Neural crest cell (in vitro differentiated cells): ENCODE measurements around the gene MADCAM1. TPM values are rescaled to one million over a fixed set of nuclear protein-coding genes. Genes with fewer than 3 reads are reported as not detected.

Experiments used
- DNase-seq: peaks from one replicate; pipeline ENCODE4 v3.0.0; 2021; ENCODE audit warnings: low read depth, mixed read lengths, low spot score
- H3K27ac Mint-ChIP-seq: one replicate; pipeline ENCODE4 v1.8.0; 2021; ENCODE audit warnings: mild to moderate bottlenecking, mixed read lengths; ENCODE audit not compliant: unreplicated experiment
- H3K27me3 Mint-ChIP-seq: 2 replicates; pipeline ENCODE4 v1.8.0; 2021; ENCODE audit warnings: low read depth, mild to moderate bottlenecking, mixed read lengths
- H3K36me3 Mint-ChIP-seq: 2 replicates; pipeline ENCODE4 v1.8.0; 2021; ENCODE audit warnings: low read depth, mild to moderate bottlenecking, mixed read lengths
- H3K4me1 Mint-ChIP-seq: 2 replicates; pipeline ENCODE4 v1.8.0; 2021; ENCODE audit warnings: mixed read lengths
- H3K4me3 Mint-ChIP-seq: one replicate; pipeline ENCODE4 v1.8.0; 2021; ENCODE audit warnings: mild to moderate bottlenecking, mixed read lengths
- H3K9me3 Mint-ChIP-seq: 2 replicates; pipeline ENCODE4 v1.8.0; 2021; ENCODE audit warnings: mixed read lengths
- CTCF ChIP-seq: fragments of 200-600 bp; sonication (generic); conservative IDR thresholded peaks from 2 replicates; pipeline ENCODE4 v1.5.0; 2021; ENCODE audit warnings: antibody characterized with exemption, mild to moderate bottlenecking
- total RNA-seq: library from RNA; stranded (reverse); gene quantifications from 2 replicates; pipeline ENCODE4 v1.2.1, GENCODE V29; 2021

The MADCAM1 gene
- total RNA-seq, 1 donor from 2014 or later, result 0.75 TPM

- no peak for TF ChIP-seq CTCF
- H3K9me3 Mint-ChIP-seq, result peaks cover 3% of the 10 kb centered on the region
- H3K36me3 Mint-ChIP-seq, result peaks cover 13% of the 10 kb centered on the region
- no peaks in the 10 kb centered on the region for H3K27me3 Mint-ChIP-seq
- DNase-seq, result no peak
- no peak overlapping the region for H3K27ac Mint-ChIP-seq
- H3K4me1 Mint-ChIP-seq, result peaks cover 9% of the 10 kb centered on the region
- no peak overlapping the region for H3K4me3 Mint-ChIP-seq
These were observed 42.7 kb upstream of the MADCAM1 start for GRCh38 chr19:453606-454005.

GRCh38 chr19:455031-455705 is 41.1 kb upstream of the MADCAM1 start:
- Mint-ChIP-seq H3K27ac (no peak overlapping the region), H3K36me3 (peaks cover 12% of the 10 kb centered on the region), H3K4me3 (peak overlapping the region; percentile 38), H3K27me3 (peaks cover 6% of the 10 kb centered on the region), H3K9me3 (peaks cover 3% of the 10 kb centered on the region), H3K4me1 (peaks cover 14% of the 10 kb centered on the region)
- no peak for TF ChIP-seq CTCF
- no peak for DNase-seq

- peaks cover 6% of the 10 kb centered on the region for H3K36me3 Mint-ChIP-seq
- DNase-seq, result no peak
- peak overlapping the region; percentile 62 for H3K27ac Mint-ChIP-seq
- peaks cover 10% of the 10 kb centered on the region for H3K4me1 Mint-ChIP-seq
- no peaks in the 10 kb centered on the region for H3K9me3 Mint-ChIP-seq
- peaks cover 6% of the 10 kb centered on the region for H3K27me3 Mint-ChIP-seq
- TF ChIP-seq CTCF, result no peak
- H3K4me3 Mint-ChIP-seq, result no peak overlapping the region
These were observed 40.3 kb upstream of the MADCAM1 start for GRCh38 chr19:455851-456546.

- no peak overlapping the region for H3K4me3 Mint-ChIP-seq
- no peak overlapping the region for H3K27ac Mint-ChIP-seq
- H3K9me3 Mint-ChIP-seq, result no peaks in the 10 kb centered on the region
- peaks cover 10% of the 10 kb centered on the region for H3K4me1 Mint-ChIP-seq
- H3K27me3 Mint-ChIP-seq, result peaks cover 8% of the 10 kb centered on the region
- no peak for TF ChIP-seq CTCF
- H3K36me3 Mint-ChIP-seq, result peaks cover 3% of the 10 kb centered on the region
- DNase-seq, result no peak
These were observed 39.7 kb upstream of the MADCAM1 start for GRCh38 chr19:456547-457110.

GRCh38 chr19:457636-458035 is 38.6 kb upstream of the MADCAM1 start:
- H3K4me3 Mint-ChIP-seq, result peak overlapping the region; percentile 49
- no peak for DNase-seq
- no peaks in the 10 kb centered on the region for H3K36me3 Mint-ChIP-seq
- no peaks in the 10 kb centered on the region for H3K9me3 Mint-ChIP-seq
- TF ChIP-seq CTCF, result no peak
- no peak overlapping the region for H3K27ac Mint-ChIP-seq
- H3K27me3 Mint-ChIP-seq, result peaks cover 17% of the 10 kb centered on the region
- peaks cover 10% of the 10 kb centered on the region for H3K4me1 Mint-ChIP-seq
